ENCODE measurements around the gene PRKAR2B.

Gene PRKAR2B

DNA sequence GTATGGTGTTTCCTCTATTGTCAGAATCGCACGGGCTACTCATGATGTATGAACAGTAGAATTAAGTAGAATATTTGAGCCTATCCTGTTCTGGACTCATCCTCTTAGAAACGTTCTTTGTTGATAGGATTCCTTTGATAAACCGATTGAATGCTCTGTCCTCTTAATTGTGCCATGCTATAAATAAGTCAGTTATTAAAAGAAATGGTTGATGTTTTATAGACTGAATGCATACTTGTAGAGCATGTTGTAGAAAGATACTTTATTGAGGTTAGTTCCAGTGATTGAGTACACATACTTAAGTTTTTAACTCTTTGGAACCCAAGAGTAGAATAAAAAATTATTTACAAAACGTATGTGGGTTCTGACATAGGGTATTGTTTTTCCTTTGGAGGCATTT lies 69.4 kb downstream of the PRKAR2B start:
- DNase-seq (ENCODE audit: low spot score), result no peak
- Histone ChIP-seq H3K4me3 (no peak overlapping the region), H3K27ac (no peak overlapping the region)
- TF ChIP-seq, protein P1, sequence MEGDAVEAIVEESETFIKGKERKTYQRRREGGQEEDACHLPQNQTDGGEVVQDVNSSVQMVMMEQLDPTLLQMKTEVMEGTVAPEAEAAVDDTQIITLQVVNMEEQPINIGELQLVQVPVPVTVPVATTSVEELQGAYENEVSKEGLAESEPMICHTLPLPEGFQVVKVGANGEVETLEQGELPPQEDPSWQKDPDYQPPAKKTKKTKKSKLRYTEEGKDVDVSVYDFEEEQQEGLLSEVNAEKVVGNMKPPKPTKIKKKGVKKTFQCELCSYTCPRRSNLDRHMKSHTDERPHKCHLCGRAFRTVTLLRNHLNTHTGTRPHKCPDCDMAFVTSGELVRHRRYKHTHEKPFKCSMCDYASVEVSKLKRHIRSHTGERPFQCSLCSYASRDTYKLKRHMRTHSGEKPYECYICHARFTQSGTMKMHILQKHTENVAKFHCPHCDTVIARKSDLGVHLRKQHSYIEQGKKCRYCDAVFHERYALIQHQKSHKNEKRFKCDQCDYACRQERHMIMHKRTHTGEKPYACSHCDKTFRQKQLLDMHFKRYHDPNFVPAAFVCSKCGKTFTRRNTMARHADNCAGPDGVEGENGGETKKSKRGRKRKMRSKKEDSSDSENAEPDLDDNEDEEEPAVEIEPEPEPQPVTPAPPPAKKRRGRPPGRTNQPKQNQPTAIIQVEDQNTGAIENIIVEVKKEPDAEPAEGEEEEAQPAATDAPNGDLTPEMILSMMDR (IDR thresholded peaks at IDR 0.05), result no peak

DNA sequence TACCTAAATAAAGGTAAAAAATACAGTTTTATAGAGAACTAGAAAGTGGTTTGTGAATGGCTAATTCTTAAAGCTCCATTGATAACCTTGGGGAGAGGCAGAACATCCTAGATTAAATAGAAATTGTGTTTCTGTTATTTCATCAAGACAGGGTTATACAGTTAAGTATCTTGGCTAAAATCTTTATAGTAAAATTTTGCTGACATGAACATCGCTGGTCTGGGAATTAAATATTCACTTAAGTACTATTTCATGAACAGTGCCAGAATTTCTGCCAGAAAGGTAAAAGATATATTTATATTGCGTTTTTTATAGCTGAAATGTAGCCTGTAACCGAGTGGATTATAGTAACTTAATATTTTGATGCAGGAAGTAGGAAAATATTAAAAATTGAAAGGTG lies 70.6 kb downstream of the PRKAR2B start:
- no peak for DNase-seq (ENCODE audit: low spot score)
- no peak overlapping the region for H3K27ac ChIP-seq
- TF ChIP-seq, protein P1 (IDR thresholded peaks at IDR 0.05), result no peak
- no peak overlapping the region for H3K4me3 ChIP-seq

DNA sequence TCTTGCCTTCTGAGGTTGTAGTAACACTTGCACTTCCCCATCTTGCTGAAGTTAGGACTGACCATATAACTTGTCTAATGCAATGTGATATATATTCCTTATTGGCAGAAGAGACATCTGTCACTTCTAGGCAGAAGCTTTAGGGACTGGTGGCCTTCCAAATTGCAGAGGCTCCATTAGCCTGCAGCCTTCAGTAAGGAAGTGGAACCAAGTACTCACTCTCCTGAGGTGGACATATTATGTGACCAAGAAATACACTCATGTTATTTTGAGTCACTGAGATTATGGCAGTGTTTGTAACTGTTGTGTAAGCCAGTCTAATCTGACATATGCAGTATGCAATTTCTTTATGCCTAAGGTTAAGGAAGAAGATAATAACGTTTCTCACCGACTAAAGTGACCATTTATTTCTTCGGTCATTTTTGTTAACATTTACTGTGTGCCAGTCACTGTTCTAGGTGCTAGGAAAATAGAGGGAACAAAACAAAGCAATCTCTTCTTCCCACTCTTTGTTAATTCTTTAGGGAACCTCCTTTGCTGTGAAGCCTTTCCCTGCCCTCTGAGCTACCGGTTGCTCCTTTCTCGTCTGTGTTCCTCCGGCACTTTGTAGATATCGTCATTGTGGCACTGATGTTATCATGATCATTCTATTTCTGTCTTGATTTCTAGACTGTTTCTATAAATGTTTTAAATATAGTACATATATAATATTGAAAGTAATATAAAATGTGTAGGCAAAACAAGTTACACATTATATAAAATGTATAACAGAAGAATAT lies 71.4 kb downstream of the PRKAR2B start:
- H3K27ac ChIP-seq, result no peak overlapping the region
- TF ChIP-seq, protein P1 (IDR thresholded peaks at IDR 0.05), result no peak
- DNase-seq (ENCODE audit: low spot score), result no peak
- no peak overlapping the region for H3K4me3 ChIP-seq

DNA sequence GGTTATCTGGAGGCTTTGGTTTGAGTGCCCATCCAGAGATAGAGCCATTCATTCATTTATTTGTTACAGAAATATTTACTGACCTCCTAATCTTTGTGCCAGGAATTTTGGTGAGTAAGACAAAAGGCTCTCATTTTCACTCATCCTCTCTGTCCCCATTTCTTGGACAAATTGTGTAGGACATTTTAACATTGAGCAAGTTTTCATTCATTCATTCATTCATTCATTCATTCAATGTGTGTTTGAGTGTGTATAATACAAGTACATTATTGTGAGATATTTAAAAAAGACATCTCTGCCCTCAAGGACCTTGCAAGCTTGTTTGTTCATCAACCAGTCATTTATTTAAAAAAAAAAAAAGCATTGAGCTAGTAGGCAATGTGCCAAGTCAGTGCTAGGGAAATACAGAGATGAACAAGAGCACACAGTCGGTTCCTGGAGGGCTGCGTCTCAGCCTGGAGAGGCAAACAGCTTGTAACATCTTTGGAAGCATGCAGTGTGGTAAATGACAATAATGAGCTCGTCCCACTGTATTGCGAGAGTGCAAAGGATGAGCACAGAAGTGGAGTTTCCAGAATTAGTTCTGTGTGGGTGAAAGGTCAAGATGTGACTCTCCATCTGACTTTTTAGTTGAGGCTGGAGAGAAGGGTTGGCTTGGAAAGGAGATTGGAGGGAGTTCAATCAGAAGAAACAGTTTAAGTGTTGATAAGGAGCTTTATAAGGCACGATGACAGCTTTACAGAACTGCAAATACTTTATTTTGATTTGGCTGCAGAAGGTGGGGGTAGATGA lies 73.8 kb downstream of the PRKAR2B start:
- no peak overlapping the region for H3K27ac ChIP-seq
- TF ChIP-seq, protein P1 (IDR thresholded peaks at IDR 0.05), result no peak
- no peak overlapping the region for H3K4me3 ChIP-seq

DNA sequence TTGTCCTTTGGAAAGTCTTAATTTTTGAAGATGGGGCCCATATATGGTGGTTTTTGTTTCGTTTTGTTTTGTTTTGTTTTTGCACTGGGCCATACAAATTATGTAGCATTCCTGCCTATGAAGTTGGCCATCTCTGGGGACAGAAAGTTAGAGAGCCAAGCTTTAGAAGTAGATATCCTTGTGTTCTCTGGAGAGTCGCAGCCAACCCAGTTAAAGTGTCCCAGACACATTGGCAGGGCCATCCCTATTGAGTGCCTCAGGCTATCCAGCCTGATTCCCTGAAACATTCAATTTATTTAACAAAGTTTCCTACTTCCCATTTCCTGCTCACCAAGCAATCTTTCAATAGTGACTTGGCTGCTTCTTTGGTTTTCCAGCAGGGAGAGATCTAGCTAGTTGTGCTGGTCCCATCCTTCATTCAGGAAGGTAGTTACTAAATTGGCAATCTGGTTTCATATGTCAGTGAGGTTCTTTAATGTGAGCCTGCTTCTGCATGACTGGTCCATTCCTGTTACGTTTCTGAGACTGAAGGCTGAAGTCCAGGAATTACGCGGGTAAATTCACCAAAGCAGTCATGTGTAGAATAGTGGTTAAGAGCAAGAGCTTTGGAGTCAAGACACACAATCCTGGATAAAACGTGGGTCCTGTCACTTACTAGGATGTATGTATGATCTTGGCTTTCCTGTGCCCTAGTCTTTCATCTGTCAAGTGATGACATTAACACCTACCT lies 75.0 kb downstream of the PRKAR2B start:
- no peak for DNase-seq (ENCODE audit: low spot score)
- no peak overlapping the region for H3K27ac ChIP-seq
- H3K4me3 ChIP-seq, result no peak overlapping the region
- TF ChIP-seq, protein P1 (IDR thresholded peaks at IDR 0.05), result no peak

More for the DNA sequence above, 73.8 kb downstream of the PRKAR2B start:
- DNase-seq (ENCODE audit: low spot score), result no peak

DNA sequence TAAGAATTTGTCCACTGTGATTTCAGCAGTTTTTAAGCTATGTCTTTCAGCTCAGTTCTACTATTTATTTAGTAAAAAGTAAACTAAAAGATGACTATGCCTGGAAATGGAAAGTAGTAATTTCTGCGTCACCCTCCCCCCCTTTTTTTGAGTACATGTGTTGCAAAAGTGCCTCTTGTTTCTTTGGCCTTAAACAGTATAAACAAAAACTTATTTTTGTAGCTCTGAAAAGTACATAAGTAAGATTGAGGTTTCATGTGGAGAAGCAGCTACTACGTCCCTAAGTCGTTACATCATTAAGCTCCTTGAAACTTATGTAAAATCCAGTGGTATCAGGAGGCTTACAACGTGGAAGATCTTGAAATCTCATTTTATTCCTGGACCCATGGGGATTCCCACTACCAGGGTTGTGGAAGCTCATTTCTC lies 78.0 kb downstream of the PRKAR2B start:
- no peak overlapping the region for H3K27ac ChIP-seq
- no peak for DNase-seq (ENCODE audit: low spot score)
- TF ChIP-seq, protein P1 (IDR thresholded peaks at IDR 0.05), result no peak
- H3K4me3 ChIP-seq, result no peak overlapping the region

All from coronary artery (tissue), 2 donors.